Immature natural killer cell (primary cell): Measurements from ENCODE around the gene PDE4A. TPM values are rescaled to one million over a fixed set of nuclear protein-coding genes. Genes with fewer than 3 reads are reported as not detected.
"Not testable (repeated sequence)": the region's sequence is repeated elsewhere in the genome, so short reads cannot be mapped to it uniquely, and the experiment has no call there.

Source experiments
- DNase-seq, 3 donors: peaks; one replicate each; pipeline ENCODE4 v3.0.0; 2022; ENCODE audit warnings: mixed read lengths in 1 of 3
- H3K27ac Mint-ChIP-seq, 6 donors: one replicate each; pipeline ENCODE4 v1.8.0; 2020; ENCODE audit warnings: mixed read lengths in 6 of 6, mild to moderate bottlenecking in 5 of 6, inconsistent platforms in 4 of 6, moderate library complexity in 3 of 6
- H3K27me3 Mint-ChIP-seq, 3 donors: one replicate each; pipeline ENCODE4 v1.8.0; 2020 to 2021; ENCODE audit warnings: low read depth in 3 of 3, mild to moderate bottlenecking in 3 of 3, mixed read lengths in 3 of 3, moderate library complexity in 3 of 3, inconsistent platforms in 1 of 3
- H3K36me3 Mint-ChIP-seq, 3 donors: one replicate each; pipeline ENCODE4 v1.8.0; 2020; ENCODE audit warnings: mixed read lengths in 3 of 3, inconsistent platforms in 2 of 3, mild to moderate bottlenecking in 2 of 3
- H3K4me1 Mint-ChIP-seq, 2 donors: one replicate each; pipeline ENCODE4 v1.8.0; 2020; ENCODE audit warnings: inconsistent platforms in 2 of 2, mild to moderate bottlenecking in 2 of 2, mixed read lengths in 2 of 2, moderate library complexity in 1 of 2
- H3K4me3 Mint-ChIP-seq, 5 donors: one replicate each; pipeline ENCODE4 v1.8.0; 2020; ENCODE audit warnings: mild to moderate bottlenecking in 5 of 5, mixed read lengths in 5 of 5, inconsistent platforms in 3 of 5, moderate library complexity in 3 of 5
- H3K9me3 Mint-ChIP-seq, 6 donors: one replicate each; pipeline ENCODE4 v1.8.0; 2020; ENCODE audit warnings: mild to moderate bottlenecking in 6 of 6, mixed read lengths in 6 of 6, inconsistent platforms in 4 of 6, moderate library complexity in 3 of 6
- polyA plus RNA-seq, 3 donors: library from polyadenylated mRNA; unstranded; fragments of 300-500 nt; fragmentation: Illumina TruSeq; gene quantifications; one replicate each; pipeline ENCODE4 v1.2.3, GENCODE V29; 2021

Gene PDE4A
- polyA plus RNA-seq, 3 donors from 2014 or later, result 10.4 to 22.6 (median 11.1) TPM

DNA sequence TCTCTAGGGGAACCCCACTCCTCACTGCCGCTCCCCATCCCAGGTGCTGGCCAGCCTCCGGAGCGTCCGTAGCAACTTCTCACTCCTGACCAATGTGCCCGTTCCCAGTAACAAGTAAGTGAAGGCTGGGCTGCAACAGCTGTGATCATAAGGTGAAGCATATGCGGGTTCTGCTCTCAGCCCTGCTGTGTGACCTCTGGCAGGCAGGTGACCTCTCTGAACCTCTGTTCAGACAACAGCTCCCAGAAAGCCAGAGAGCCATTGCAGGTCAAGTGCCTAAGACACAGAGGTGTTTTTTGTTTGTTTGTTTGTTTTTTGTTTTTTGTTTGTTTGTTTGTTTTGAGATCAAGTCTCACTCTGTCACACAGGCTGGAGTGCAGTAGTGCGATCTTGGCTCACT, 28.7 kb downstream of the PDE4A start:
- Mint-ChIP-seq H3K36me3 (peaks cover 10 to 27% (median 16%) of the 10 kb centered on the region in 3 donors), H3K27ac (no peak overlapping the region), H3K9me3 (no peaks in the 10 kb centered on the region), H3K27me3 (peaks cover 0 to 2% (median 0%) of the 10 kb centered on the region in 3 donors), H3K4me3 (no peak overlapping the region), H3K4me1 (peaks cover 17 to 18% of the 10 kb centered on the region in 2 donors)
- DNase-seq, result no peak

GRCh38 chr19:10450191-10450852, 30.0 kb downstream of the PDE4A start:
- Mint-ChIP-seq H3K4me3 (no peak overlapping the region), H3K4me1 (peaks cover 16 to 17% of the 10 kb centered on the region in 2 donors), H3K9me3 (no peaks in the 10 kb centered on the region), H3K27ac (peak overlapping the region in 1 of 6 donors; percentile 69), H3K36me3 (peaks cover 10 to 27% (median 16%) of the 10 kb centered on the region in 3 donors), H3K27me3 (peaks cover 0 to 2% (median 0%) of the 10 kb centered on the region in 3 donors)
- no peak for DNase-seq

DNA sequence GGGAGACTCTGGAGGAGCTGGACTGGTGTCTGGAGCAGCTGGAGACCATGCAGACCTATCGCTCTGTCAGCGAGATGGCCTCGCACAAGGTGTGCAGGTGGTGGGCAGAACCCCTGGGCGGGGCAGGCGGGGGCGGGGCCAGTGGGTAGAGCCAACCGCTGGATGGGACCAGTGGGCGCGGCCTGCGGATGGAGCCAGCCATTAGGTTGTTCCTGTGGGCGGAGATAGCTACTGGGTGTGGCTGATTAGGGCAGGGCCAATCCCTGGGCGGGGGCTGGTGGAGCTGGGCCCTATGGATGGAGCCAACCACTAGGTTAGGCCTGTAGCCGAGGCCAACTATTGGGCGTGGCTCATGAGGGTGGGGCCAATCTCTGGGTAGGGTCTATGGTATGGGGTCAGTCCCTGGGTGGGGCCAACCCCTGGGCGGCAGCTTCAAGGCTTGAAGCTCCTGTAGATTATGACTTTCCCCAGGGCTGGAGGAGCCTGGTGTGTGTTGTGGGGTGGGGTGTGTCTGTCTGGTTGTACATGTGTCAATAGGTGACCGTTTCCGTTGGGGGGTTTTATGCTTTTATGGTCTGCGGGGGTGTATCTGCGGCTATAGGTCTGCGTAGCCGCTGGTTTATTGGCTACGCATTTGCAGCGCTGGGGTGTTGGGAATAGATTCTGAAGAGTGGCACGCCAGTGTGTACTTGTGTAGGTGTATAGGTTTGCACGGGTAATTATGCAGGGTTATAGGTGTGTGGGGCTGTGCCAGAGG, 30.7 kb downstream of the PDE4A start:
- no peaks in the 10 kb centered on the region for H3K9me3 Mint-ChIP-seq
- no peak for DNase-seq
- peaks cover 10 to 30% (median 16%) of the 10 kb centered on the region in 3 donors for H3K36me3 Mint-ChIP-seq
- peak overlapping the region in 1 of 6 donors; percentile 0 for H3K27ac Mint-ChIP-seq
- H3K4me3 Mint-ChIP-seq, result no peak overlapping the region
- H3K27me3 Mint-ChIP-seq, result peaks cover 0 to 2% (median 0%) of the 10 kb centered on the region in 3 donors
- peaks cover 16 to 17% of the 10 kb centered on the region in 2 donors for H3K4me1 Mint-ChIP-seq

- Mint-ChIP-seq H3K36me3 (peaks cover 7 to 24% (median 16%) of the 10 kb centered on the region in 3 donors), H3K4me3 (no peak overlapping the region), H3K27me3 (peaks cover 0 to 2% (median 0%) of the 10 kb centered on the region in 3 donors), H3K9me3 (no peaks in the 10 kb centered on the region), H3K27ac (peak overlapping the region in 1 of 6 donors; percentile 71), H3K4me1 (peaks cover 13 to 17% of the 10 kb centered on the region in 2 donors)
- no peak for DNase-seq
Observed at GRCh38 chr19:10452726-10453618, 32.6 kb downstream of the PDE4A start.

GRCh38 chr19:10453852-10454251, 33.5 kb downstream of the PDE4A start:
- Mint-ChIP-seq H3K27ac (peak overlapping the region in 3 of 6 donors; percentile 47 to 56 (median 49)), H3K4me1 (peaks cover 13 to 17% of the 10 kb centered on the region in 2 donors), H3K27me3 (peaks cover 0 to 2% (median 0%) of the 10 kb centered on the region in 3 donors), H3K4me3 (no peak overlapping the region), H3K9me3 (no peaks in the 10 kb centered on the region), H3K36me3 (peaks cover 4 to 21% (median 16%) of the 10 kb centered on the region in 3 donors)
- DNase-seq, result no peak

- H3K4me3 Mint-ChIP-seq, result no peak overlapping the region
- H3K36me3 Mint-ChIP-seq, result peaks cover 4 to 21% (median 16%) of the 10 kb centered on the region in 3 donors
- peaks cover 13 to 17% of the 10 kb centered on the region in 2 donors for H3K4me1 Mint-ChIP-seq
- H3K27me3 Mint-ChIP-seq, result peaks cover 0 to 2% (median 0%) of the 10 kb centered on the region in 3 donors
- no peaks in the 10 kb centered on the region for H3K9me3 Mint-ChIP-seq
- no peak for DNase-seq
- no peak overlapping the region for H3K27ac Mint-ChIP-seq
Observed at GRCh38 chr19:10454267-10454666, 33.9 kb downstream of the PDE4A start.

- not testable (repeated sequence) for DNase-seq, H3K36me3 Mint-ChIP-seq, H3K27me3 Mint-ChIP-seq, H3K4me3 Mint-ChIP-seq, H3K9me3 Mint-ChIP-seq
- Mint-ChIP-seq H3K27ac (peak overlapping the region in 1 of 6 donors; percentile 79), H3K4me1 (peaks cover 0 to 12% of the 10 kb centered on the region in 2 donors)
Observed at GRCh38 chr19:10458733-10459132, 38.4 kb downstream of the PDE4A start.

- H3K4me1 Mint-ChIP-seq, result peaks cover 0 to 12% of the 10 kb centered on the region in 2 donors
- H3K27ac Mint-ChIP-seq, result peak overlapping the region in 3 of 6 donors; percentile 36 to 84 (median 58)
Observed at GRCh38 chr19:10460714-10461046, 40.3 kb downstream of the PDE4A start.

GRCh38 chr19:10461047-10461949, 41.0 kb downstream of the PDE4A start:
- peak overlapping the region in 3 of 5 donors; percentile 24 to 67 (median 46) for H3K4me3 Mint-ChIP-seq
- H3K36me3 Mint-ChIP-seq, result peaks cover 0 to 4% (median 4%) of the 10 kb centered on the region in 3 donors
- H3K4me1 Mint-ChIP-seq, result peaks cover 0 to 12% of the 10 kb centered on the region in 2 donors
- H3K27ac Mint-ChIP-seq, result peak overlapping the region in 3 of 6 donors; percentile 36 to 84 (median 58)
- H3K9me3 Mint-ChIP-seq, result no peaks in the 10 kb centered on the region
- H3K27me3 Mint-ChIP-seq, result peaks cover 0 to 5% (median 0%) of the 10 kb centered on the region in 3 donors
- DNase-seq, result peak; percentile 85 to 91 (median 86)

More at GRCh38 chr19:10460714-10461046, 40.3 kb downstream of the PDE4A start:
- Mint-ChIP-seq H3K9me3 (no peaks in the 10 kb centered on the region), H3K36me3 (peaks cover 0 to 5% (median 4%) of the 10 kb centered on the region in 3 donors), H3K27me3 (peaks cover 0 to 5% (median 0%) of the 10 kb centered on the region in 3 donors), H3K4me3 (peak overlapping the region in 2 of 5 donors; percentile 20 to 46)
- DNase-seq, result no peak

DNA sequence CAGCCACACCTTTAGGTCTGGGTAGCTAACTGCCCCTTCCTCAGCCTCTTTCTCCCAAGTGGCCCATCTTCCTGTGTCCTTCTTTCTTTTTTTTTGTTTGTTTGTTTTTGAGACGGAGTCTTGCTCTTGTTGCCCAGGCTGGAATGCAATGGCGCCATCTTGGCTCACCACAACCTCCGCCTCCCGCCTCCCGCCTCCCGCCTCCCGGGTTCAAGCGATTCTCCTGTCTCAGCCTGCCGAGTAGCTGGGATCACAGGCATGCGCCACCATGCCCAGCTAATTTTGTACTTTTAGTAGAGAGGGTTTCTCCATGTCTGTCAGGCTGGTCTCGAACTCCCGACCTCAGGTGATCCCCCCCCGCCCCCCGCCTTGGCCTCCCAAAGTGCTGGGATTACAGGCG, 41.7 kb downstream of the PDE4A start:
- not testable (repeated sequence) for DNase-seq, H3K27me3 Mint-ChIP-seq, H3K36me3 Mint-ChIP-seq, H3K9me3 Mint-ChIP-seq
- H3K27ac Mint-ChIP-seq, result peak overlapping the region in 1 of 6 donors; percentile 51
- peaks cover 0 to 12% of the 10 kb centered on the region in 2 donors for H3K4me1 Mint-ChIP-seq
- H3K4me3 Mint-ChIP-seq, result peak overlapping the region in 3 of 5 donors; percentile 50 to 72 (median 65)

- Mint-ChIP-seq H3K4me1 (peaks cover 0 to 12% of the 10 kb centered on the region in 2 donors), H3K9me3 (no peaks in the 10 kb centered on the region), H3K4me3 (no peak overlapping the region), H3K36me3 (peaks cover 5 to 7% (median 7%) of the 10 kb centered on the region in 3 donors), H3K27ac (no peak overlapping the region), H3K27me3 (peaks cover 0 to 5% (median 0%) of the 10 kb centered on the region in 3 donors)
- no peak for DNase-seq
Observed at GRCh38 chr19:10462557-10462956, 42.2 kb downstream of the PDE4A start.

DNA sequence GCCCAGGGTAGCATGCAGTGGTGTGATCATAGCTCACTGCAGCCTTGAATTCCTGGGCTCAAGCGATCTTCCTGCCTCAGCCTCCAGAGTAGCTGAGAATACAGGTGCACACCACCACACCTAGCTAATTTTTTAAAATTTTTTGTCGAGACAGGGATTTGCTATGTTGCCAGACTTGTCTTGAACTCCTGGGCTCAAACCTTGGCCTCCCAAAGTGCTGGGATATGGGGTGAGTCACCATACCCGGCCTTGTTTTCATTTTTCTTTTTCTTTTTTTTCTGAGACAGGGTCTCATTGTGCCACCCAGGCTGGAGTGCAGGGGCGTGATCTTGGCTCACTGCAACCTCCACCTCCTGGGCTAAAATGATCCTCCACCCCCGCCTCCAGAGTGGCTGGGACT, 44.1 kb downstream of the PDE4A start:
- peaks cover 0 to 6% (median 3%) of the 10 kb centered on the region in 3 donors for H3K27me3 Mint-ChIP-seq
- no peak for DNase-seq
- peaks cover 5 to 7% (median 7%) of the 10 kb centered on the region in 3 donors for H3K36me3 Mint-ChIP-seq
- H3K9me3 Mint-ChIP-seq, result no peaks in the 10 kb centered on the region
- peaks cover 0 to 12% of the 10 kb centered on the region in 2 donors for H3K4me1 Mint-ChIP-seq
- no peak overlapping the region for H3K4me3 Mint-ChIP-seq
- no peak overlapping the region for H3K27ac Mint-ChIP-seq
